ENCODE data around the gene GUCA2A.

Gene GUCA2A

GRCh38 chr1:42186152-42186551 lies 21.6 kb upstream of the GUCA2A start:
- ChIA-PET CTCF (interaction anchor here (1.5 kb wide), 1 partner anchor 13 kb away, joined by 5 read pairs; no protein-coding TSS in a partner anchor), POLR2A (ENCODE audit: low non-redundant PET) (no interaction called here)
- no peak for DNase-seq (ENCODE audit: low spot score)
- no peak overlapping the region for H3K27ac ChIP-seq
- no peak for TF ChIP-seq CTCF (conservative IDR thresholded peaks at IDR 0.05; ENCODE audit: low read depth)

GRCh38 chr1:42184616-42185015 lies 20.1 kb upstream of the GUCA2A start:
- DNase-seq (ENCODE audit: low spot score): no peak
- ChIA-PET CTCF (interaction anchor here (1.5 kb wide), 1 partner anchor 11 kb away, joined by 5 read pairs; no protein-coding TSS in a partner anchor), POLR2A (ENCODE audit: low non-redundant PET) (no interaction called here)
- TF ChIP-seq CTCF (conservative IDR thresholded peaks at IDR 0.05; ENCODE audit: low read depth): no peak
- H3K27ac ChIP-seq: no peak overlapping the region

GRCh38 chr1:42183957-42184268 lies 19.4 kb upstream of the GUCA2A start:
- POLR2A ChIA-PET (ENCODE audit: low non-redundant PET): no interaction called here
- no peak overlapping the region for H3K27ac ChIP-seq
- TF ChIP-seq CTCF (conservative IDR thresholded peaks at IDR 0.05; ENCODE audit: low read depth): no peak
- CTCF ChIA-PET: interaction anchor here (0.6 to 1.5 kb wide), 2 partner anchors 10 to 205 kb away, joined by 3 to 4 read pairs; no protein-coding TSS in a partner anchor
- no peak for DNase-seq (ENCODE audit: low spot score)

- no peak for DNase-seq (ENCODE audit: low spot score)
- no peak for TF ChIP-seq CTCF (conservative IDR thresholded peaks at IDR 0.05; ENCODE audit: low read depth)
- ChIA-PET POLR2A (ENCODE audit: low non-redundant PET) (no interaction called here), CTCF (interaction anchor here (0.6 to 1.5 kb wide), 2 partner anchors 10 to 205 kb away, joined by 3 to 4 read pairs; no protein-coding TSS in a partner anchor)
- H3K27ac ChIP-seq: no peak overlapping the region
Measured at GRCh38 chr1:42183210-42183956, 18.8 kb upstream of the GUCA2A start.

- no peak for TF ChIP-seq CTCF (conservative IDR thresholded peaks at IDR 0.05; ENCODE audit: low read depth)
- H3K27ac ChIP-seq: no peak overlapping the region
- POLR2A ChIA-PET (ENCODE audit: low non-redundant PET): no interaction called here
- CTCF ChIA-PET: no interaction called here
- DNase-seq (ENCODE audit: low spot score): no peak
Measured at GRCh38 chr1:42181687-42182086, 17.1 kb upstream of the GUCA2A start.

GRCh38 chr1:42179900-42180329 lies 15.4 kb upstream of the GUCA2A start:
- ChIA-PET POLR2A (ENCODE audit: low non-redundant PET) (no interaction called here), CTCF (no interaction called here)
- DNase-seq (ENCODE audit: low spot score): no peak
- no peak for TF ChIP-seq CTCF (conservative IDR thresholded peaks at IDR 0.05; ENCODE audit: low read depth)
- H3K27ac ChIP-seq: no peak overlapping the region
